SK-N-SH treated with all-trans-retinoic acid at 6 μM for 48 hours (cell line): Measurements from ENCODE around the gene ADSS2.

Experiments
- ATAC-seq: fragments of 200-7000 bp; cut with Tn5 transposase; 3 replicates; pipeline ENCODE4 v1.9.1; 2020; ENCODE audit warnings: mild to moderate bottlenecking, moderate library complexity
- ARNTL ChIP-seq: fragments of 450-650 bp; formaldehyde crosslinking; IDR thresholded peaks from 2 replicates; pipeline ENCODE4 v1.5.0; 2020; ENCODE audit warnings: low read depth, mild to moderate bottlenecking, moderate library complexity, borderline replicate concordance
- BACH2 ChIP-seq: fragments of 250-450 bp; sonication (Bioruptor Pico); IDR thresholded peaks from 2 replicates; pipeline ENCODE4 v1.9.0; 2021; ENCODE audit warnings: mild to moderate bottlenecking, borderline replicate concordance
- CSDC2 ChIP-seq: fragments of 250-450 bp; sonication (Bioruptor Pico); IDR thresholded peaks from 2 replicates; pipeline ENCODE4 v1.5.0; 2020; ENCODE audit warnings: mild to moderate bottlenecking, moderate library complexity
- ESRRG ChIP-seq: fragments of 250-450 bp; sonication (Bioruptor Pico); IDR thresholded peaks from 2 replicates; pipeline ENCODE4 v1.6.1; 2021; ENCODE audit warnings: mild to moderate bottlenecking
- GLIS3 ChIP-seq: fragments of 250-450 bp; sonication (Bioruptor Pico); IDR thresholded peaks from 2 replicates; pipeline ENCODE4 v1.5.0; 2020; ENCODE audit warnings: mild to moderate bottlenecking, moderate library complexity
- ISL1 ChIP-seq: fragments of 250-450 bp; sonication (Bioruptor Pico); IDR thresholded peaks from 2 replicates; pipeline ENCODE4 v2.1.2; 2022; ENCODE audit warnings: mild to moderate bottlenecking, moderate library complexity
- OSR1 ChIP-seq: fragments of 250-450 bp; sonication (Bioruptor Pico); IDR thresholded peaks from 2 replicates; pipeline ENCODE4 v1.8.0; 2022; ENCODE audit warnings: moderate library complexity, mild to moderate bottlenecking, inconsistent platforms
- PATZ1 ChIP-seq: fragments of 250-450 bp; sonication (Bioruptor Pico); IDR thresholded peaks from 2 replicates; pipeline ENCODE4 v1.8.0; 2020; ENCODE audit warnings: mild to moderate bottlenecking, moderate library complexity, borderline replicate concordance
- PPARA ChIP-seq: fragments of 250-450 bp; sonication (Bioruptor Pico); IDR thresholded peaks from 2 replicates; pipeline ENCODE4 v1.5.0; 2020; ENCODE audit warnings: mild to moderate bottlenecking, borderline replicate concordance
- RARB ChIP-seq: fragments of 250-450 bp; sonication (Bioruptor Pico); IDR thresholded peaks from 2 replicates; pipeline ENCODE4 v1.8.0; 2021; ENCODE audit warnings: mild to moderate bottlenecking, moderate library complexity
- SNAI2 ChIP-seq: fragments of 250-450 bp; sonication (Bioruptor Pico); IDR thresholded peaks from 2 replicates; pipeline ENCODE4 v1.5.0; 2020; ENCODE audit warnings: mild to moderate bottlenecking, moderate library complexity
- TCF4 ChIP-seq: fragments of 250-450 bp; sonication (Bioruptor Pico); IDR thresholded peaks from 2 replicates; pipeline ENCODE4 v1.8.0; 2021; ENCODE audit warnings: mild to moderate bottlenecking, moderate library complexity, borderline replicate concordance
- TOX ChIP-seq: fragments of 250-450 bp; sonication (Bioruptor Pico); IDR thresholded peaks from 2 replicates; pipeline ENCODE4 v1.8.0; 2021; ENCODE audit warnings: mild to moderate bottlenecking, moderate library complexity, borderline replicate concordance
- TSHZ2 ChIP-seq: fragments of 250-450 bp; sonication (Bioruptor Pico); IDR thresholded peaks from 2 replicates; pipeline ENCODE4 v1.5.0; 2020; ENCODE audit warnings: mild to moderate bottlenecking, moderate library complexity
- ZC3H10 ChIP-seq: fragments of 250-450 bp; sonication (Bioruptor Pico); IDR thresholded peaks from 2 replicates; pipeline ENCODE4 v1.5.1; 2021; ENCODE audit warnings: mild to moderate bottlenecking, moderate library complexity
- ZFP3 ChIP-seq: fragments of 250-450 bp; sonication (Bioruptor Pico); IDR thresholded peaks from 2 replicates; pipeline ENCODE4 v1.5.0; 2020; ENCODE audit warnings: mild to moderate bottlenecking, moderate library complexity
- ZFP30 ChIP-seq: fragments of 450-650 bp; formaldehyde crosslinking; IDR thresholded peaks from 2 replicates; pipeline ENCODE4 v1.5.0; 2022; ENCODE audit warnings: mild to moderate bottlenecking, moderate library complexity
- ZNF565 ChIP-seq: fragments of 450-650 bp; formaldehyde crosslinking; conservative IDR thresholded peaks from 2 replicates; pipeline ENCODE4 v1.5.0; 2020; ENCODE audit warnings: low read depth, mild to moderate bottlenecking, moderate library complexity
- ZNF70 ChIP-seq: fragments of 450-650 bp; formaldehyde crosslinking; IDR thresholded peaks from 2 replicates; pipeline ENCODE4 v1.5.0; 2020; ENCODE audit warnings: mild to moderate bottlenecking, moderate library complexity
- ZNF8 ChIP-seq: fragments of 450-650 bp; formaldehyde crosslinking; IDR thresholded peaks from 2 replicates; pipeline ENCODE4 v1.5.0; 2020; ENCODE audit warnings: mild to moderate bottlenecking, moderate library complexity
- TF ChIP-seq, protein P1 (sequence below): fragments of 250-450 bp; sonication (Bioruptor Pico); IDR thresholded peaks from 2 replicates; pipeline ENCODE4 v1.5.1; 2021; ENCODE audit warnings: mild to moderate bottlenecking, moderate library complexity
- TF ChIP-seq, protein P2 (sequence below): fragments of 250-450 bp; sonication (Bioruptor Pico); IDR thresholded peaks from 2 replicates; pipeline ENCODE4 v1.5.1; 2020; ENCODE audit warnings: low read depth, mild to moderate bottlenecking, moderate library complexity

Gene ADSS2

GRCh38 chr1:244448279-244449036 lies 3.3 kb downstream of the ADSS2 start:
- no peak for ATAC-seq
- TF ChIP-seq TOX (CRISPR knock-in tag), result no peak
- no peak for TF ChIP-seq CSDC2
- TF ChIP-seq ZNF8 (CRISPR knock-in tag), result no peak
- TF ChIP-seq ZC3H10 (CRISPR knock-in tag), result no peak
- TF ChIP-seq OSR1 (CRISPR knock-in tag), result no peak
- TF ChIP-seq BACH2 (CRISPR knock-in tag), result no peak
- no peak for TF ChIP-seq ISL1 (CRISPR knock-in tag)
- TF ChIP-seq, protein P1, sequence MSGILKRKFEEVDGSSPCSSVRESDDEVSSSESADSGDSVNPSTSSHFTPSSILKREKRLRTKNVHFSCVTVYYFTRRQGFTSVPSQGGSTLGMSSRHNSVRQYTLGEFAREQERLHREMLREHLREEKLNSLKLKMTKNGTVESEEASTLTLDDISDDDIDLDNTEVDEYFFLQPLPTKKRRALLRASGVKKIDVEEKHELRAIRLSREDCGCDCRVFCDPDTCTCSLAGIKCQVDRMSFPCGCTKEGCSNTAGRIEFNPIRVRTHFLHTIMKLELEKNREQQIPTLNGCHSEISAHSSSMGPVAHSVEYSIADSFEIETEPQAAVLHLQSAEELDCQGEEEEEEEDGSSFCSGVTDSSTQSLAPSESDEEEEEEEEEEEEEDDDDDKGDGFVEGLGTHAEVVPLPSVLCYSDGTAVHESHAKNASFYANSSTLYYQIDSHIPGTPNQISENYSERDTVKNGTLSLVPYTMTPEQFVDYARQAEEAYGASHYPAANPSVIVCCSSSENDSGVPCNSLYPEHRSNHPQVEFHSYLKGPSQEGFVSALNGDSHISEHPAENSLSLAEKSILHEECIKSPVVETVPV (CRISPR knock-in tag), result no peak
- no peak for TF ChIP-seq SNAI2 (CRISPR knock-in tag)
- no peak for TF ChIP-seq ARNTL (CRISPR knock-in tag)
- TF ChIP-seq GLIS3 (CRISPR knock-in tag), result no peak
- TF ChIP-seq TCF4 (CRISPR knock-in tag), result no peak
- TF ChIP-seq ZNF565, result no peak

DNA sequence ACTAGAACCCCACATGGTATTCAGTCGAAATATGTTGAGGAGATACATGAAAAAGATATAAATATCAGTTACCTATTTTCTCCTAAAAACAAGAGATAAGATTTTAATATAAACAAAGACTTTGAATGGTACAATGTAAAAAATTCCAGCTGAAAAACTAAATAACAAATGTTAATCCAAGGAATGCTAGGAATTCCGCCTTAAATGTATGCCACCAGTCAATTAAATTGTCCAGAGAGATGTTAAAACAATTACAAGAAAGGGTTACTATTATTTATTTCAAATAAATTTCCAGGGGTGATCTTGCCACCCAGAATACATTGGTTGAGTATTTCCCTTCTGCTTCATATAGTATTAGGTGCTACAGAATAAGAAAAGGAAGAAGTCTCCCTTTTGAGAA lies 4.2 kb downstream of the ADSS2 start:
- no peak for TF ChIP-seq TCF4 (CRISPR knock-in tag)
- no peak for TF ChIP-seq ZFP3 (CRISPR knock-in tag)
- no peak for TF ChIP-seq CSDC2
- TF ChIP-seq RARB, result no peak
- no peak for TF ChIP-seq ZNF8 (CRISPR knock-in tag)
- no peak for TF ChIP-seq OSR1 (CRISPR knock-in tag)
- TF ChIP-seq ZC3H10 (CRISPR knock-in tag), result no peak
- no peak for TF ChIP-seq ZNF70
- no peak for TF ChIP-seq TSHZ2 (CRISPR knock-in tag)
- TF ChIP-seq ESRRG (CRISPR knock-in tag), result no peak
- TF ChIP-seq, protein P2, sequence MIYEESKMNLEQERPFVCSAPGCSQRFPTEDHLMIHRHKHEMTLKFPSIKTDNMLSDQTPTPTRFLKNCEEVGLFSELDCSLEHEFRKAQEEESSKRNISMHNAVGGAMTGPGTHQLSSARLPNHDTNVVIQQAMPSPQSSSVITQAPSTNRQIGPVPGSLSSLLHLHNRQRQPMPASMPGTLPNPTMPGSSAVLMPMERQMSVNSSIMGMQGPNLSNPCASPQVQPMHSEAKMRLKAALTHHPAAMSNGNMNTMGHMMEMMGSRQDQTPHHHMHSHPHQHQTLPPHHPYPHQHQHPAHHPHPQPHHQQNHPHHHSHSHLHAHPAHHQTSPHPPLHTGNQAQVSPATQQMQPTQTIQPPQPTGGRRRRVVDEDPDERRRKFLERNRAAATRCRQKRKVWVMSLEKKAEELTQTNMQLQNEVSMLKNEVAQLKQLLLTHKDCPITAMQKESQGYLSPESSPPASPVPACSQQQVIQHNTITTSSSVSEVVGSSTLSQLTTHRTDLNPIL (CRISPR knock-in tag), result no peak
- no peak for TF ChIP-seq PATZ1 (CRISPR knock-in tag)
- TF ChIP-seq GLIS3 (CRISPR knock-in tag), result no peak
- no peak for TF ChIP-seq TOX (CRISPR knock-in tag)
- TF ChIP-seq ZFP30 (CRISPR knock-in tag), result no peak
- no peak for ATAC-seq

DNA sequence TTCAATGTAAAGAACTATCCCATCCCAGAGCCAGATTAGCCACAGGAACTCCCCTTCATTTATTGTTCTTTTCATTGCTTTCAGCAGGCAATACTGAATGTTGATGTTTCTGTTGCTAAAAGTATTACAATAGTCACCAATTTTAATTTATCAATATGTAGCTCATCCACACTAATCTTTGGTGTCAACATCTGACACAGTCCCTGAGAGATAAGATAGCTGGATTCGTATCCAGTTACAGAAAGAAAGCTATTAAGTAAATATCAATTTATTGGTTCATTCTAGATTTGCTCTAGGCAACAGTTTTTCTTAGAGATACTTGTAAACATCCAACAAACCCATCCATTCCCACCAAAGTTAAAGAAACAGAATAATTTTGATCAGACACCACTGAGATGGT lies 4.7 kb downstream of the ADSS2 start:
- no peak for ATAC-seq
- TF ChIP-seq TSHZ2 (CRISPR knock-in tag) (no peak), BACH2 (CRISPR knock-in tag) (no peak), GLIS3 (CRISPR knock-in tag) (no peak), TCF4 (CRISPR knock-in tag) (no peak), ESRRG (CRISPR knock-in tag) (no peak), ZFP30 (CRISPR knock-in tag) (no peak), OSR1 (CRISPR knock-in tag) (no peak), ARNTL (CRISPR knock-in tag) (no peak), ISL1 (CRISPR knock-in tag) (no peak), ZNF8 (CRISPR knock-in tag) (no peak), ZC3H10 (CRISPR knock-in tag) (no peak), PATZ1 (CRISPR knock-in tag) (no peak), PPARA (CRISPR knock-in tag) (no peak), ZFP3 (CRISPR knock-in tag) (no peak)
- TF ChIP-seq, protein P2 (CRISPR knock-in tag), result no peak
